Esophagus squamous epithelium (tissue), 4 donors: ENCODE measurements around the gene ARVCF.

Experiments
- POLR2A ChIP-seq, 4 donors: fragments of 450-650 bp; IDR thresholded peaks; one replicate each; pipeline ENCODE4 v1.6.1; 2017; ENCODE audit warnings: antibody characterized with exemption in 4 of 4, mild to moderate bottlenecking in 4 of 4, moderate library complexity in 3 of 4
- TF ChIP-seq, protein P1 (sequence below), 6 experiments: fragments of 450-650 bp in 4 of 6; fragments of 200-600 bp in 2 of 6; sonication (generic) in 2 of 6; IDR thresholded peaks; one replicate each; pipeline ENCODE4 v1.5.1; 2016 to 2019; ENCODE audit warnings: antibody characterized with exemption in 6 of 6, mild to moderate bottlenecking in 4 of 6, moderate library complexity in 4 of 6

GRCh38 chr22:20027966-20028854 is 11.6 kb upstream of the ARVCF start:
- TF ChIP-seq, protein P1, sequence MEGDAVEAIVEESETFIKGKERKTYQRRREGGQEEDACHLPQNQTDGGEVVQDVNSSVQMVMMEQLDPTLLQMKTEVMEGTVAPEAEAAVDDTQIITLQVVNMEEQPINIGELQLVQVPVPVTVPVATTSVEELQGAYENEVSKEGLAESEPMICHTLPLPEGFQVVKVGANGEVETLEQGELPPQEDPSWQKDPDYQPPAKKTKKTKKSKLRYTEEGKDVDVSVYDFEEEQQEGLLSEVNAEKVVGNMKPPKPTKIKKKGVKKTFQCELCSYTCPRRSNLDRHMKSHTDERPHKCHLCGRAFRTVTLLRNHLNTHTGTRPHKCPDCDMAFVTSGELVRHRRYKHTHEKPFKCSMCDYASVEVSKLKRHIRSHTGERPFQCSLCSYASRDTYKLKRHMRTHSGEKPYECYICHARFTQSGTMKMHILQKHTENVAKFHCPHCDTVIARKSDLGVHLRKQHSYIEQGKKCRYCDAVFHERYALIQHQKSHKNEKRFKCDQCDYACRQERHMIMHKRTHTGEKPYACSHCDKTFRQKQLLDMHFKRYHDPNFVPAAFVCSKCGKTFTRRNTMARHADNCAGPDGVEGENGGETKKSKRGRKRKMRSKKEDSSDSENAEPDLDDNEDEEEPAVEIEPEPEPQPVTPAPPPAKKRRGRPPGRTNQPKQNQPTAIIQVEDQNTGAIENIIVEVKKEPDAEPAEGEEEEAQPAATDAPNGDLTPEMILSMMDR (IDR thresholded peaks at IDR 0.05) = peak in 3 of 6 experiments; percentile 17 to 46 (median 44)
- no peak for TF ChIP-seq POLR2A (IDR thresholded peaks at IDR 0.05)
